HG03095 (cell line): ENCODE data around the gene ARMC3.

ENCODE experiments used
- ATAC-seq: cut with Tn5 transposase; IDR thresholded peaks from one replicate; pipeline ENCODE4 v1.9.1; 2021; ENCODE audit warnings: moderate library complexity; ENCODE audit not compliant: unreplicated experiment

Gene ARMC3

DNA sequence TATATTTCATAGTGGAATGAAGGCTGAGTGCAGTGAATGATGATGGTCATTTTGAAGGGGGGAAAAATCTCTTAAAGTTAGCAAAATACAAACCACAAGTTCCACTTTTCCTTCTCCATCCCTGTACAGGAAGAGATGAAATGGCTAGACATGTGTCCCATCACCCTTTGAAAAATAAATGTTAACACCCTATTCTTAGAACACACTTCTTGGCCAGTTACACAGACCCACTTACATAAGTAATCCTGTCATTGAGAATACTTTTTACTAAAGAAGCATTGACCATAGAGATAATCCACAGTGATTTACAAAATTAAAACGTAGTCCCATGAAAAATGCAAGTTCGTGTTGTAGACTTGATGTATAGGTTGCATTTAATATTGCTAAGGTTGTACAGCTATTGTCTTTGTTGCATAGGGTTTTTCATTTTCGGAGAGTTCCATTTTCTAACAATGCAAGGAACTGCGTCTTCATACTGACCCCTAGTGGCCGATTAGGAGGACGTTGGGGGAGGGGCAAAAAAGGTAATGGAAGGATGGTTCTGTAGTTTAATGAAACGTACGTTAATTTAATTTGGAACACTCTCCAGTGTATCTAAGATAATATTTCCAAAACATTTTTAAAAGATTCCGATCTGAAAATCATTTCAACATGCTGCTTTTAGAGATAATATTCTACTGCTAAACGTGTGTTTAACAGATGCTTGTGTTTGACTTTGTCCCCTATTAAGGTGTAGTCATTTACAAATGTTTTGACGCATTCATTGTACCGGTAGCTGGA is 60.9 kb downstream of the ARMC3 start:
- ATAC-seq, result no peak

DNA sequence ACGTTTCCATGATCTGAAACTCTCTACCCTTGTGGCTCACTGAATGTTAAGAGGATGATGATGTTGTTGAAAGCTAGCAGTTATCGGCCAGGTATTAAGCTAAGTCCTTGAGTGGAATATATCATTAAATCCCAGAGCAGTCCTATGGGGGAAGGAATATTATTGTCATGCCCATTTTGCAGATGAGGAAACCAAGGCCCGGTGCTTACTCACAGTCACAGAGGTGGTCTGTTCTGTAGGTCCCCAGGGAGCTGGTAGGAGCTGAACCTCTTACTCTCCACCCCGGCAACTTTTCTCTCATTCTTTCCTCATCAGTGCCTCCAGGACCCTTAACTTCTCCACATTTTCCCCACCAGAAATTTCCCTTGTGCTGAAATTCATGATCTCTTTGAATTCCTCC is 62.6 kb downstream of the ARMC3 start:
- no peak for ATAC-seq

DNA sequence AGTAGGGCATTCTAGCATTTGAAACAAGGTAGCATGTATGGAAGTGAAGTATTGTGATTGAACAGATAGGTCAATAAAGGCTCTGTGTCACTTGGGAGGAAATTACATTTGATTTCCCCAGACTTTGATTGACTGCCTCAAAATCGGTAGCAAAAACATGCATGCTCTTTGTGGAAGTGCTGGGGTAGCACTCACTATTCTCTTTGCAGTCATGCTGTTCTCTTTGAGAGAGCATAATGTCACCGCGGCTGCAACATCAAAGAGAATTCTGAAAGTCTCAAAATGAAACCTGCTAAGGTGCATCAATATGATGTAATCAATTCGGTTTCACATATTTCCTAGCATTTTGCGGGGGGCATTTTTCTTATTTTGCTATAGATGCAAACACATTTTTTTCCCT is 64.2 kb downstream of the ARMC3 start:
- no peak for ATAC-seq

DNA sequence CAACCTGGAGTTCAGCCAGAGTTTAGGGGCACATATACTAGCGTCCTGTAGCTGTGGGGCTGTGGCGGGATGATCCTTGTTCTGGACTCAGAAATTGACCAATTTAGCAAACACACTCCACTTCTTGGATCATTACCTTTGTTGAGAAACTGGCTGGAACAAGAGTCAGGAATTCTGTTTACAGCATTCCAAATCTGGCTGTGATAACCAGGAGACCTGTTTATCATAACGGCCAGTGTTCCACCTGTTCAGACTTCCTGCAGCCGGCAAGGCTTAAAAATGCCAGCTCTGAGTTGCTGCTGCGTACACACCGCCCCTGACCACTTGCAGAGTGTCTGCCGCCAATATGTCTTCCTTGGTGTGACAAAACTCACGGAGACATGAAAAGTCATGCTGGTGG is 64.8 kb downstream of the ARMC3 start:
- no peak for ATAC-seq

DNA sequence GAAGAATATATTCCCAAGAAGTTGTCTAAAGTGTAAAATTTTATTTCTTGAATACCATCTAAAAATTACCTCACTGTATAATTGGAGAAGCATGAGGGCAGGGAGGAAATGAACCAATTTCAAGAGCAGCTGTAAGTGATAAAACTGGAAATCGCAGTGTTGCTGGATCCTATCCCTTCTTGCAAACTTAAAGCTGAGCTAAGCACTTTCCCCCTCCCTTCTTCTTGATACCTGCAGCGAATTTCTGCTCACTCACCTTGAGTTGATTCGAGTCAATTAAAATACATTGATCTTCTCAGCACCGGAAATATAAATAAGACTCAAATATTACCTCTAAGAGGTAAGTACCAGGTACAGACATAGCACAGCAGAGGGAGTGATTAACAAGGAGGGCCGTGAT is 65.5 kb downstream of the ARMC3 start:
- no peak for ATAC-seq

DNA sequence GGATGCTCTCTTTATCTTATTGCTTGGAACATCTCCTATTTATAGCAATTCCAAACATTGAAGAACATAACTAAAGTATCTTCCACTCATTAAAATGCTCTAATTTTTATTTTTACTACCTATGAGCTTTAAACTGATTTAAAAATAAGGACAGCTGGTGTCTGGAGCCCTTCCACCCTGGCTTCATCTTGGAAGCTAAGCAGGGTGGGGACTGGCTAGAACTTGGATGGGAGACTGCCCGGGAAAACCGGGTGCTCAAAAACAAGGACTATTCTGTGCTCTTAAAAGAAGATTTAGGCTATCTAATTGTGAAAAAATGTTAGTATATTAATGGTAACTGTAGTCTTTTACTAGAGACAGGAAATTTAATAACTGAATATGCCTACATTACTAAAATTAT is 69.2 kb downstream of the ARMC3 start:
- no peak for ATAC-seq

DNA sequence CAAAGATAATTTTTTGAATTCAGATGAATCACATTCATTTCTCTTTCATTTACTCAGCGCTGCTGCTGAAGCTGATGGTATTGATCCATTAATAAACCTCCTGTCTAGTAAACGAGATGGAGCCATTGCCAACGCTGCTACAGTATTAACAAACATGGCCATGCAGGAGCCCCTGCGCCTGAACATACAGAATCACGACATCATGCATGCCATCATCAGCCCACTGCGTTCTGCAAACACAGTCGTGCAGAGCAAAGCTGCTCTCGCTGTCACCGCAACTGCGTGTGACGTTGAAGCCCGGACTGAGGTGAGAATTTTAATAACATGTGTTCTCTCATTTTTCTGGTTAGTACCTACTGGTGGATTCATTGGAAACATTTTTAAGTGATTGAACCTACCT is 70.2 kb downstream of the ARMC3 start:
- no peak for ATAC-seq

DNA sequence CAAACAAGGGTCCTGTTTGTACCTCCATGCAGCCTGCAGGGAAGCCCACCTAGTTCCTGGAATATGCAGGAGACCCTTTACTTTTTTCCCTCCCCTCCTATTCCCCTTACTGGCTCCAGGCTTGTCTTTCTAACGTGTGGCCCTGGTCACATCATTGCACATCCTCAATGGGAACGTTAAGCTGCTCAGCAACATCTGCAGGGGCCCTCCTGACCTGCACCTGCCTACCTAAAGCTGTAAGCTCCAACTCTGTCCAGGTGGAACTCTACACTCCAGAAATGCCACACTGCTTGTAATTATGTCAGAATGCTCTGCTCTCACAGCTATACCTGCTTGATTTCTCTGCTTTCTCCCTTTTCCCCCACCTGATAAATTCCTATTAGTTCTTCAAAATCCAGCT is 72.1 kb downstream of the ARMC3 start:
- no peak for ATAC-seq

DNA sequence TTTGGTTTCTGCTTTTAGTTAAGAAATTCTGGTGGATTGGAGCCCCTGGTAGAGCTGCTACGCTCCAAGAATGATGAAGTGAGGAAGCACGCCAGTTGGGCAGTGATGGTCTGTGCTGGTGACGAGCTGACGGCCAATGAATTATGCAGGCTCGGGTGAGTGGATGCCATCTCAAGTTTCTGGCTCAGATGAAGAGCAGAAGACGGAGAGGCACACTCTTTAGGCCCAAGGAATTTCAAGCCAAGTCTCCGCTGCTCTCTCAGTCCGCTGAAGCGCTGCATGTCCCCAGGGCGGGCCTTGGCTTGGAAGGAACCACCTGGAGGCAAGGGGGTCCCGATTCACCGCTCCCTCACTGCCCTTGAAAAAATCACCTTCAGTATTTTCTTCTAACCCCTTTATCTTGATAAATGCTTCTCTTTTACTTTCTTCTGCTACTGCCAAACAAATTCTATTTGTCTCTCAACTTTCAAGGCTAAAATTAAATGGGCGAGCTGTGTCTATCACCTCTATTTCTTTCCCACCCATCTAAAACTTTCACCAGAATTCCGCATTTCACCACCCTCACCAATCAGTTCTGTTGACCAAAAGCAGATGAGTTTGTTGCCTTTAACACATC is 74.2 kb downstream of the ARMC3 start:
- no peak for ATAC-seq

DNA sequence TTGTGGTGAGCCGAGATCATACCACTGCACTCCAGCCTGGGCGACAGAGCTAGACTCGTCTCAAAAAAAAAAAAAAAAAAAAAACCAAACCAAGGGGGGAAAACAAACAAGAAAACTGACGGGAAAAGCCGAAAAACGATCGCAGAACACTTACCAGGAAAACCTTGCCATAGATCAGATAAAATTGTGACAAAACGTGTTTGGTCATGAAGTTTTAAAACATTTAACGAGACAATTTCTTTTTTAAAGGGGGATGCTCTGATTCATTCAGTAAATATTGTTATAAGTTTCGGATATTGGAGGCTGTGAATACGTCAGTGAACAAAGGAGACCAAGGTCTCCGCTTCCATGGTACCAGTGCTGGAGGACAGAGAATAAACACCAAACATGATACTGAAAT is 77.3 kb downstream of the ARMC3 start:
- ATAC-seq, result no peak

DNA sequence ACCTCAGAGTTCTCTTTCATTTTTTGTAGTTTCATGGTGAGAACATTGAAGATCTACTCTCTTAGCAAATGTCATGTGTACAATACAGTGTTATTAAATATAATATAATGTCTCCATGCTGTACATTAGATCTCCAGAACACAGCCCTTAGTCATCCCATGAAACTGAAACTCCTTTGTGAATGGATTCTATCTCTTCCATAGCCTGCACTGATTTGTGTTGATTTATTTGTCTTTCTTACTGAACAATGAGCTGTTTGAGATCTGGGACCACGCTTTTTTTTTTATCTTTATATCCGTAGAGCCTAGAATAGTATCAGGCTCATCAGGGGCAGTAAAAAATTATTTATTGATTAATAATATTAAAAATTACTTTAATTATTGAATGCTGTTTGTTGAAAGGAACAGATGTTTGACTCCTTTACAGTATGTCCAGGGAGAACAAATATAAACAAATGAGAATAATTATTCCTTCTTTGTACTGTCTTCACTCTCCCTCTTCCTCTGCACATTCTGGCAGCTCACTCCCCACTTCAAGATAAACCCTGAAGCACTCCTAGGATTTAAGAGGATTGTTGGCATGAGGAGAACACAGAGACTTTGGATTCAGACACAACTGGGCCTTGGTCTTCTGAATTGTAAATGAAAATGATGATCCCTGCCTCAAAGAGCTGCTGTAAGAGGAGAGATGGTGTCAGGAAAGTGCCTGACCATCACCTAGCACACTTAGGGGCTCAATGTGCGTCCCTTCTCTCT is 85.9 kb downstream of the ARMC3 start:
- ATAC-seq, result no peak

DNA sequence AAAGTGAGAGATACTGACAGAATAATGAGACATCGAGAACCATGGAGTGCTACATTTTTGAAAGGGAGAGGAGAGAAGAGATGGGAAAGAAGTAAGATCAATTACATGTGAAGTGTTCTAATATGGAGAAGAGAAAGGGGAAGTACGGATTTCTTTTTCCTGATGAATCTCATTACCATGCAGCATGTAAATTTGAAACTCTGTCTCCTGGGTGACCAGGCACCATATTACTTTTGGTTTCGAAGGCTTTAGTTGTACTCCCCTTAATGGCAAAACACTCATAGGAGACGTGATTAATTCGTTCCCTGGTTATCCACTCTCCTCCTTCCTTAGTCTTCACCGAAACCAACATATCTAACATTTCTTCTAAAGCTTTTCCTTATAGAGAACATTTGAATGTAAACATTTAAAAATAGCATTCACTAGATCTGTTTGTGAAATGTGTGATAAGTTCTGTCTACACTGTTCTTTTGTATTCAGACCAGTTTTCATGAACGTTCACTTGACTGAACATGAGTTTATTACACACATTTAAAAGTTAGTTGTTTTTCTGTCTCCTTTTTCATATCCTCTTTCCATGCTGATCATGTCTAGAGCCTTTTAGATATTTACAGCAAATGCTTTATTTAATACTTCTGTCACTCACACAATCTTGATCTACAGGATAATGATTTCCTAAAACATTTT is 87.3 kb downstream of the ARMC3 start:
- peak; percentile 94 for ATAC-seq

DNA sequence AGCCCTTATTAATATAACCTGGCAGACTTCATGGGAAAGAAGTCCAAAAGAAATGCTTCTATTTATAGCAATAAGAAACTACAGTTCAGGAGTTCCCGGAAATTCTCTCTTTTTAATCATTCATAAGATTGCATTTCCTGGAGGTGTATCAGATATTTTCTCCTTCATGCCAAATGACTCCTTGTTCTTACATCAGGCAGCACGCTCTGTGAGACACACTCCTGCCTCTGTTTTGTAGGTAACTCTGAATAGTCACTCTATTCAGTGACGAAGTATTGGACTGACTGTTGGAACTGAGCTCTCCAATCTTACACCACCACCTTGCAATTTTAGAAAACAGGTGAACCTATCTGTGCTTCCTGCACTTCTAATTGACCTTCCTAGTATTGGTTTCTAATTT is 88.8 kb downstream of the ARMC3 start:
- no peak for ATAC-seq

DNA sequence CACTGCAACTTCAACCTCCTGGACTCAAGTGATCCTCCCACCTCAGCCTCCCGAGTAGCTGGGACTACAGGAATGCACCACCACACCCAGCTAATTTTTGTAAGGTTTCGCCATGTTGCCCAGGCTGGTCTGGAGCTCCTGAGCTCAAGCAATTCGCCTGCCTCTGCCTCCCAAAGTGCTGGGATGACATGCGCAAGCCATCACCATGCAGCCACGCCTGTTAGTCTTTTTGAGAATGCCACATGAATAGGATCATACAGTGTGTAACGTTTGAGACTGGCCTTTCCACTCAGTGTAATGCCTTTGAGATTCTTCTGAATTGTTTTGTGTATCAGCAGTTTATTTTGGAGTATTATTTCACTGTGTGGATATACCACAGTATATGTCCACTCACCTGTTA is 91.8 kb downstream of the ARMC3 start:
- no peak for ATAC-seq

DNA sequence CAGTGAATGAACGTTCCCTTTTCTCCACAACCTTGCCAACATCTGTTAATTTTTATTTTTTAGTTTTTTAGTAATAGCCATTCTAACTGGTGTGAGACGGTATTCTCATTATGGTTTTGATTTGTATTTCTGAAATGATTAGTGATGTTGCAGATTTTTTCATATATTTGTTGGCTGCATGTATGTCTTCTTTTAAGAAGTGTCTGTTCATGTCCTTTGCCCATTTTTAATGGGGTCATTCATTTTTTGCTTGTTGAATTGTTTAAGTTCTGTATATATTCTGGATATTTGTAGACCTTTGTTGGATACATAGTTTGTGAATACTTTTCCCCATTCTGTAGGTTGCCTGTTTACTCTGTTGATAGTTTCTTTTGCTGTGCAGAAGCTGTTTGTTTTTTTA is 93.6 kb downstream of the ARMC3 start:
- no peak for ATAC-seq

DNA sequence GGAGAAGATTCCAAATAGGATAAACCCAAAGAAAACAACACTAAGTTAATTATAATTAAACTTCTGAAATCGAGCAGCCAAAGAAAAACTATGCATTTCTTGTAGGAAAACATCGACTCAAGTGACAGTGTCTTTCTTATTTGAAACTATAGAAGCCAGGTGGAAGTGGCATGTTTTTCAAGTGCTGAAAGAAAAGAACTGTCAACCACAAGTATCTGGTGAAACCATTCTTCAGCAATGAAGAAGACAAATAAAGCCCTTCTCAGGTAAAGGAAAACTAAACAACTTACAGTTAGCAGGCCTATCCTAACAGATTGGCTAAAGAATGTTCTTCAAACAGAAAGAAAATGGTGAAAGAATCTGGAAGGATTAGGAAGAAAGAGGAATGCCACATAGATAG is 96.1 kb downstream of the ARMC3 start:
- no peak for ATAC-seq

DNA sequence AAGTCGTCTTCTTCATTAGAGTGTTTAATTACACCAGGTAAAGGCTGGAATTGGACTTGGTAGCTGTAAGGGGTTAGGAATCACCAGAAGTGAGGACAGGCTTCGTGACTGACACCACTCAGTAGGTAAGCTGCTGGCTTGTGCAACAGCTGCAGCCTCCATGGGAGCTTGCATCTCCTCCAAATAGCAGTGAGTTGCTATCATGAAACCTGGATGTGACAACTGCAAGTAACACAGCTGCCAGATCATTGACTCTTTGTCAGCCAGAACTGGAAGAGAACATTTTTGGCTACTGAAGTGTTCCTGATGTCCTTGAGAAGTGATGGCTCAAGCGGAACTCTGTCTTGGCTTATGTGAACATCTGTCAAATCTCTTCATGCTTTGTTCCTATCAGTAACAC is 103.5 kb downstream of the ARMC3 start:
- no peak for ATAC-seq

DNA sequence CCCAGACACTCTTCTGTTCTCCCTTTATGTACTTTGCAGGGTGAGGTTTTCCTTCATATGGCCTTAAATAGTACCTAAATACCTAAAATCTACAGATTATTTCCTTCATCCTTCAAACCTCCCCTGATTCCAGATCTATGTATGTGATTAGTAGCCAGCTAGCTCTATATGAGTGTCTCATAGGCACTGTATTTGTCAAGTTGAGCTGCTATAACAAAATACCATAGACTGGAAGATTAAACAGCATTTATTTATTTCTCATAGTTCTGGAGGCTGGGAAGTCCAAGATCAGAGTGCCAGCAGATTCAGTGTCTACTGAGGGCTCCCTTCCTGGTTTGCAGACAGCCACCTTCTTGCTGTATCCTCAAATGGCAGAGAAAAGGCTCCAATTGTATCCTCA is 106.9 kb downstream of the ARMC3 start:
- no peak for ATAC-seq

DNA sequence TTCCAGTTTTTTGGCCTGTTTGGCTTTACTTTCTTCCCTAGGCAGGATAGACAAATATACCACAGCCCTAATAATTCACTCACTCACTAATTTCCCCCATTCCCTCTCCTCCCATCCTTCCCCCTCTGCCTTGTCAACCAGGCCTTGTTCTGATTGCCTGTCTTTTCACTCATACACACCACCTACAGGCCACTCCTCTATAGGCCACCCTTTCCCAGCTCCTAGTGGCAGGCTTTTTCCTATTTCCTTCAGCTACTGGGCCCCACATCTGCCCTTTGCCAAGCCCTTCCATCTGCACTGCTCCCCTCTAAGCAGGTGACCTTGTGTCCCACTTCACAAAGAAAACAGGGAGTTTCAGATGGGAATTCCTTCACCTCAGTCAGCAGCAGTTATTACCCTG is 107.7 kb downstream of the ARMC3 start:
- no peak for ATAC-seq

DNA sequence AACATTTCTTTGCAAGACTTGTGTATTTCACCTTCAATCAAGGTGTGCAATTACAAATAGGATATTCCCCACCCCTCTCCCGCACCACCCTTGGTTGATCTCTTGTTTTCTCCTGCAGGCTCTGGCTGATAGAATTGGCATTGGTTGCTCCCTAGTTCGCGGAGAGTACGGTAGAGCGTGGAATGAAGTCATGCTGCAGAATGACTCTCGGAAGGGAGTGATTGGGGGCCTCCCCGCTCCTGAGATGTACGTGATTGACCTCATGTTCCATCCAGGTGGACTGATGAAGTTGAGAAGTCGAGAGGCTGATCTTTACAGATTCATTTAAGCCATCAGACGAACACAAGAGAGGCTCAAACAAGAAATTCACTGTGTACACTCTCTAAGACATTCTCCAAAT is 109.3 kb downstream of the ARMC3 start:
- no peak for ATAC-seq

DNA sequence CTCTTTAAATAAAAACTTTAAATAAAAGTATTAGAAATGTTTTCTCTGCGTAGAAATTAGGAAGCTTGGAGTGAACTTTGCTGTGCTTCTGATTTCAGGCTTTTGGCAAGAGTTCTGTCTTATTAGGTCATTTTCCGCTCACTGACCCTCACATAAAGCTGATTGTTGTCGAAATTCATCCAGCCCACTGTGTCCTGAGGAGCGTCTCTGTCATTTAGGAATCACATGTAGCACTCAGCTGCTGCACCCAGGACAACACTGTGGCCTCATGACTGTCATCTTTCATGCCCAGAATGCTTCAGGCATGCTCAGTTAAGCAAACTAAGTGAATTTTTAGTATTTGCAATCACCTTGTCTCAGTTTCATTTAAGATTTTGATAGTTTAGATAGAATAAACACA is 109.7 kb downstream of the ARMC3 start:
- no peak for ATAC-seq

DNA sequence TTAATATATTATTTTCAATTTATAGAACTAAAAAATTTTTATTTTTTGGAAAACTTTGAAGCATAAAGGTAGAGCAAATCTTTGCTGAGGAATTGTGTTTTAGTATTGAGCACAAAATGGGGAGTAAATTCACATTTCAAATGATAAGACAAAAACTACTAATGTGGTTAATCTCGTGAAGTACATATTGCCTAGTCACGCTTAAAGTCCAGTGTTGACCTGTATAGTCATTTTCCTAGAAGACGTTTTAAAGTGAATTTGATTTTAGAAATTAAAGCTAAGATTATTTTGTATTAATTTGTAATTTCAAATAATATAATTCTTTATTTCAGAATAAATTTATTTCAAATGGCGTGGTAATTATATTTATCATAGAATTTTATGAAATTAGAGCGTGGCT is 110.3 kb downstream of the ARMC3 start:
- ATAC-seq, result no peak
